Limb (tissue), 2 donors: Measurements from ENCODE around the gene IRX1.

Experiments used
- DNase-seq, 2 donors: peaks; one replicate each; pipeline ENCODE4 v3.0.0-alpha.2; 2016; ENCODE audit errors: extremely low spot score in 2 of 2

The IRX1 gene

DNA sequence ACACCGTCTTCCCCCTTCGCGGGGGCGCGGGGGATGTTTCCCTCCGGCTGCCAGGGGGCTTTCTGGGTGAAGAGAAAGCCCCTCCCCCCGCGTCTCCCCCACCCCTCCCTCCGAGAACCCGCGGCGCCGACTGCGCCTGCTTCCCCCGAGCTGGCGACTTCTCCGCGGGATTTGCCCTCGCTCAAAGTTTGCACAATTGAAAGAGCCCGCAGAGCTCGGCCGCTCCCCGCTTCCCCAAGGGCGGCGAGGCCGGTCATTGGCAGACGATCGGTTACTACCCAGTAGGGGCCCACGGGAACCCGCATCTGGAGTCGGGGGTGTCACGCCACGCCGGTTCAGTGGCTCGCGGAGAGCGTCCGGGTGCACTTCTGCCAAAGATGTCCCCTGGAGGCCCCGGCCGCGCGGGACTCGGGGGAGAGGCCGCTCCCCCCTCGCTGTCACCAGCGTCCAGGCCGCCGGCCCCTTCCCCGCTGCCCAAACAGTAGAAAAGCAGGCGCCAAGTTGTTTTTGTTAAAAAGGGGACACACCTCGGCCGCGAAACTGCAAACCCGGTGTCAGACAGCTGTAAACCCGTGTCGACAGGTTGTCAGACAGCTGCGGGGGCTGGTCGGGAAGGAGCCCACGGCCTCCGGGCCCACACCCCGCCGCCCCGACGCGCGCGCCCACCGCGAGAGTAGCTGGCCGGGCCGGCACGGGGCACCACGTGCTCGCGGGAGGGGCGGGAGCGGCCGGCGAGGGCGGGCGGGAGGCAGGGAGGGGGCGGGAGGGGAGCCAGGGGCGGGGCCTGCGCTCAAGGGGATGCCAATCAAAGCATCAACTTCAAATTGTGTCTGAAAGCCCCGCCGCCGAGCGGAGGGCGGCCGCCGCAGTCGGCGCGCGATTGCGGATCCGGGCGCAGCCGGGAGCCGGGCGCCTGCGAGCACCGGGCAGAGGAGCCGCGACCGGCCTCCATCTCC, at the start of gene IRX1:
Gene IRX1, plus strand, starts transcription at position 827 of the 956 bp plus-strand sequence. CDS start 274 bp downstream, outside the sequence.
- peak in 1 of 2 donors; percentile 82 for DNase-seq

DNA sequence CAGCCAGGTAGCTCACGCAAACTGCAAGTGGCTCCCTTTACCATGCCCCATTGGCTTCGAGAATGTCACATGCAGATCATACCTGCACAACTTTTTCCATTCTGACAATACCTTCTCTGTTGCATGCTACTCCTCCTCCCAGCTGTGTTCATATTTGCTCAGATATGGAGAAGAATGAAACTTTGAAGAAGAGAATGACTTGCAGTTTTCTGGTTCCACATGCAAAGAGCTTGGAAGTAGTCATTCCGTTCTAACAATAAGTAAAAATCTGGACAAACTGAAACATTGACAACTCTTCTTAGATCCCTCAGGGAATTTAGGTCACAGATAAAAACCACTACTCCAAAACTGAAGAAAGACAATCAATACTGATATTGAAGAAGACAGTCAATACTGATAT, 49.6 kb upstream of the IRX1 start:
- no peak for DNase-seq

DNA sequence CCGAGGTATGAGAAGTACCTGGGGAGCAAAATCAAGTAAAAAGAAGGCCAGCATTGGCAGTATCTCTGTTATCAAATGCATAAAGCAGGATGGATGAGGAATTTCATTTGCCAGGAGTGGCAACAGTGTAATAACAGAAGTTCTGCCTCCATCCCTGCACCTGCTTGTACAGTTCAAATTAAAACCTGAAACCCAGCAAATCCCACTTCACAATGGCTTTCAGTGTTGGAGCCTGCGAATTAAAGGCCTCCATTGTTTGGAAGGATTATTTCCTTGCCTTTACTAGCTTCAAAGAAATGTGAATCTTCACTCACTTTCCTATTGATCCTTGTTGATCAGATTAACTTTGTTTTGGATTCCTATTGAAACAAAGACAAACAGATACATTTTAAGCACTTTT, 31.5 kb upstream of the IRX1 start:
- no peak for DNase-seq

DNA sequence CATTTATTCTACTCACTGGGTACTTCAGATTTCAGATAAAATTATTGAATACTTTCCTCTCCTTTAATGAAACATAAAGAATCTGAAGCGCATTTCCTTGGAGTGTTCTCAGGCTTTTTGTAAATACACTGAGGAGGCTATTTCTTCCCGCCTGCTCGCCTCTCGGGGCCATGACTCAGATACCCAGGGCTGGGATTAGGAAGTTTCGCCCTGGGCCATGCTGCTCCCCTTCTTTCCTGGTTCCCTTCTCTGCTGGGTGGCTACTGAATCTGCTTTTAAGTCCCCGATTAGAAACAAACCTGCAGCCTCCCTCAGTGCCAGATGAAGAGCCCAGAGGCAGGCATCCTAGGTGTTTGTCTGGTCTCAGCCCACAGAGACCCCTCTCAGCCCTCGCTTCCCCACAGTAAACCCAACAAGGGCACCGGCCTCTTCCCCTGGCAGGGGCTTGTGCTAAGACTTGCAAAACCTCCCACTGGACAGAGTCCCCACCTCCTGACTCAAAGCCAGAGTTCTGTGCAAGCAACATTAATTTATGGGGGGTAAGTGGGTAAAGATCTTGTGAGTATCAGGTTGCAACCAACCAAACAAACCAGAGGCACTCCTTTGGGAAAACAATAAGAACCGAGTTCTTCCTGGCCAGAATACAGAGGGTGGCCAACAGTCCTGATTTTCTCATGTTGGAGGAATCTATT, 30.7 kb upstream of the IRX1 start:
- DNase-seq, result no peak

DNA sequence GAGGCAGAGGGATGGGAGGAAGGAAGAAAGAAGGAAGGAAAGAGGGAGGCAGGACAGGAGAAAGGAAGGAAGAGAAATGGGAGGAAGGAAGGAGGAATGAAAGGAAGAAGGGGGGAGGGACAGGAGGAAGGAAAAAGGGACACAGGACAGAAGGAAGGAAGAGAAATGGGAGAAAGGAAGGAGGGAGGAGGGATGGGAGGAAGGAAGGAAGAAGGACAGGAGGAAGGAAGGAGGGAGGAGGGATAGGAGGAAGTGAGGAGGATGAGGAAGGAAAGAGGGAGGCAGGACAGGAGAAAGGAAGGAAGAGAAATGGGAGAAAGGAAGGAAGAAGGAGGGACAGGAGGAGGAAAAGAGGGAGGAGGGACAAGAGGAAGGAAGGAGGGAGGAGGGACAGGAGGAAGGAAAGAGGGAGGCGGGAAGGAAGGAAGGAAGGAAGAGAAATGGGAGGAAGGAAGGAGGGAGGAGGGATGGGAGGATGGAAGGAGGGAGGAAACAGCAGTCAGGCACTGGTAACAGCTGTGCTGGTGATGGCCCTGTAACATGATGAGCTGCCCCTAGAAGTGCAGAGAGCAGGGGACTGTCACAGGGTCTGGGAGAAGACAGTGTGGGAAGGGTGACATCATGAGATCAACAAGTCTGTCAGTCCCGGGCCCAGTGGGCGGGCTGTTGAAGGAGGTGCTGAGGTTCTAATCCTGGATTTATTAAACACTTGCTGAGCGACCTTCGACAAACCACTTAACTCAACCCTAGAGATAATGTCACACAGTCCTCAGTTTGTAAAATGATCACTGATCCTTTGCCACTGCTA, 10.7 kb upstream of the IRX1 start:
- no peak for DNase-seq

DNA sequence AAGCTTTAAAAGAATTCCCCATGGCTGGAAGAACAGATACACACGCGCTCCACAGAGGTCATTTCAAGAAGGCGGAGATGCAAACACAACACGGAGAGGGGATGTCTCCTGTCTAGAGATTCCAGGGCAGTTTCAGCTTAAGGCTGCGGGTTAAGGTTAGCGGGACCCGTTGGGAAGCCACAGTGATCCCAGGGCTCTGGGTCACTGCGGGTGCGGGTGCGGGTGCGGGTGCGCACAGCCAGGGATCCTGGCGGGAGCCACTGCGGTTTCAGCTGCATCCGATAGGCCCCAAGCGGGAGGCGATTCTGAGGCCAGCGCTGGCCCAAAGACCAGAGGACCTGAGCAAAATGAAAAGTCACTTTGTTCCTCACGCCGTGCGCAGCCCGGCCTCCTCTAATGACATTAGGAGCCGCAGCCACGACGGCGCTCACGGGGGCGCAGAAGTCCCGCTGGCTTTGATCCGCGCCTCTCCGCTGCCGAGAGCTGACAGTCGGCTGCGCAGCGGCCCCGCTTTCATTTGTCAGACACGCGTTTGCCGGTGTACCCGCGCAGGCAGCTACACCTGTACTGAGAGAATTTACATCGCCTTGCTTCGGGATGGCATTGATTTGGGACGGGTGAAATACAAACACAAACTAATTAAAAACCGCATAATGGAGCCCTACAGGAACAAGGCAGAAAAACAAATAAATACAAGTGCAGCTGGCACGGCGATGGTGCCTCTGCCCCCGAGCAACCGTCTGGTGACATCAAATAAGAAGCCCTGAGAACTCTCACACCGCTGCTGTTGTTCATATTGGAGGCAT, 5.3 kb upstream of the IRX1 start:
- peak in 1 of 2 donors; percentile 56 for DNase-seq

DNA sequence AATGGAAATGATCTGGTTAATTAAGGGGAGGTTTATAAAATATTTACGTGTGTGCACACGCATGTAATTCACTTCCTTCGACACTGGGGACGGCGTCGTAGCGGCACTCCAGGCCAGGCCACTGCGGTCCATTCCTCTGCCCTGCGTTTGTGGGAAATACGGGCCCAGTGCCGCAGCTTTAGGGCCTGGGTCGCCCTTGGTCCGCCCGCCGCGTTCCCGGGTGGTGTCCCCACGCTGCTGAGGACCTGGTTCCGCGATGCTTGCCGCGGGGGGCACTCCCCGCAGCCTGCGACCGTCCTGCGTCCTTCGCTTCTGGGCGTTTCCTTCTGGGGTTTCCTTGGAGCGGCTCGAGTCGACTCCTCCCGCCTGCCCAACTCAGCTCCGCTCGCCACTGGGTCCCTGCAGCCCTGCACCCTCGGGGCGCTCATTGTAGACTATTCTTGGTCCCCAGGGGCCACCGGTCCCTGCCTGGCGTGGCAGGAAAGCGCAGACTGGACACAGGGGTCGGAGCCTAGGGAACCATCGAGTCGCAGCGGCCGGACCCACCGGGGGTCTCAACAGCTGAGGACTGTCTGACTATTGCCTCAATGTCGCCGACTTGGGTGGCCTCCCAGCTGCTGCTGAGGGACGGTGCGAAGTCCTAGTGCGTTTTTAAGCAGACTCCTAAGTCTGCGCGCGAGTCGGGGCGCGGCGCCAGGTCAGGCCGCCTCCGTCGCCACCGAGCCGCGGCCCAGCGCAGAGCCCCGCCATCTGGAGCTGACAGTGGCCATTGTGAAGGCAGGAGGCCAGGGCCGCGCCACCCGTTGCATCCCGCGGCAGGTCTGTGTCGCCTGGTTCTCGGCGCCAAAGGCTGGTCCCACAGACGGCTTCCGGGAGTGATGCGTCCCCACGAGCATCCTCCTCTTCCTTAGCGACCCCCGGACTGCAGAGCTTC, 4.4 kb upstream of the IRX1 start:
- DNase-seq, result peak in 1 of 2 donors; percentile 45

DNA sequence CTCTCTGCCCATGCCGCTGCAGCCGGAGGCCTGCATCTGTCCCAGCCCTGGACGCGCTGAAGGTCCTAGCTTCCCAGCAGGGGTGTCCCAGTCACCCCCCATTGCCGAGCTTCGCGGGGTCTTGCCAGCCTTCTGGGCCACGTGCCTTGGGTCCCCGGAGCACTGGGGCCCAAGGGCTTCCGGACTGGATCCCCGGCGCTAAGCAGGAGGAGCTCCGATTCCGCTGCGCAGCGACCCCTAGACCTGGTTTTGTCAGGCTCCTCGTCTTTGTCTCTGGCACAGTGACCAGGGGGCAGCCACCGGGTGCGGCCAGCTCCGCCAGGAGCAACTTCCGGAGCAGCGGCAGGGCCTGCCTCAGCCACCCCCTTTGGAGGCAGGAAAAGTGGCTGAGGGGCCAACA, 3.3 kb upstream of the IRX1 start:
- peak in 1 of 2 donors; percentile 43 for DNase-seq

DNA sequence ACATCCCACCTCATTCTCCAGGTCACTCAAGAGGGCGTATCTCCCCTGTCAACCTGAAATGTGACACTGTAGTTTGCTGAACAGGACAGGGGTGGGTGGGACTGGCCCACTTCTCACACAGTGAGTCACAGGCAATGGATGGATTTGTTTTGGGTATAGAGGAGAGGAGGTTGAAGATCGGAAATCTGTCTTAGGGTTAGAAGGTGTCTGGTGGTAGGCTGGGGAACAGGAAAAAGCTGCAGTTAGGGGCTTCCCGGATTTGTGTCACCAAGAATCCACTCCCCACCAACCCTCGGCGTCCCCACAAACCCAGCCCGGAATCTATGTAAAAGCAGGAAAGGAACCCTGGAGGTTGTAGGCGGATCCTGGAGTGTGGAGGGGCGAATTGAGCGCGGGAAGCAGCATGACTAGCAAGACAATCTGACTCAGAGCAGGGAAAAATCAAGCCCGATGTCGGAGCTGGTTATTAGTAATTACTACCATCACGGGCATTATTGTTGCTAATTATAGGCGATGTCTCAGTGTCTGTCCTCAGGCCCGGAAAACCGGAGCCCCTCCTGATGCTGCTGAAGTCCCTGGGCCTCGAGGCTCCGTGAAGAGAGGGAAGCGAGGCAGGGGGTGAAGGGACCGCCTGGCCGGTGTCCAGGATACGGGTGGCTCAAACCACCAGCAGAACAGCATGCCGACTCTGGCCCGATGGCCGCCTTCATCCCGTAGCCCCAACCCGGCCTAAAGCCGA, 1.7 kb upstream of the IRX1 start:
- DNase-seq, result no peak

DNA sequence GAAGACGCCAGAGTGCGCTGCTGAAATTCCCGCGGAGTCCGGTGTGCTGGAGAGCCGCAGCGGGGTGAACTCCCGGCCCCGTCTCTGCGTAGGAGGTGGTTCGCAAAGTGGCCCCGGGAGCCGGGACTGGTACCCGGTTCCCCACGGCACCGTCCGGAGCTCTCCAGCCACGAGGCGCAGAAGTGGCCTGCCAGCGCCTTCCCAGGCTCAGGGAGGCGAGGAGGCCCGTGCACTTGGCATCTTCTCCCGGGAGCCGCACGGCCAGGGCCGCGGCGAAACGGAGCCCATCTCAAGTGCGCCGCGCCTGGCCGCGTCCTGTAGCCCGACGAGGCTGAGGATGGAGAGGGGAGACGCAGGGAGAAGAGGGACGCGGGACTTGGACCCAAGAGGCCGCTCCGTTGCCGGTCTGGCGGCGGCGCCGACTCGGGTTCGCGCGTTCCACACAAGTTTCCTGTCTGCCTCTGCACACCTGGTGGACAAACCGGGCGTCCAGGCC, 1.1 kb upstream of the IRX1 start:
- DNase-seq, result peak in 1 of 2 donors; percentile 70

DNA sequence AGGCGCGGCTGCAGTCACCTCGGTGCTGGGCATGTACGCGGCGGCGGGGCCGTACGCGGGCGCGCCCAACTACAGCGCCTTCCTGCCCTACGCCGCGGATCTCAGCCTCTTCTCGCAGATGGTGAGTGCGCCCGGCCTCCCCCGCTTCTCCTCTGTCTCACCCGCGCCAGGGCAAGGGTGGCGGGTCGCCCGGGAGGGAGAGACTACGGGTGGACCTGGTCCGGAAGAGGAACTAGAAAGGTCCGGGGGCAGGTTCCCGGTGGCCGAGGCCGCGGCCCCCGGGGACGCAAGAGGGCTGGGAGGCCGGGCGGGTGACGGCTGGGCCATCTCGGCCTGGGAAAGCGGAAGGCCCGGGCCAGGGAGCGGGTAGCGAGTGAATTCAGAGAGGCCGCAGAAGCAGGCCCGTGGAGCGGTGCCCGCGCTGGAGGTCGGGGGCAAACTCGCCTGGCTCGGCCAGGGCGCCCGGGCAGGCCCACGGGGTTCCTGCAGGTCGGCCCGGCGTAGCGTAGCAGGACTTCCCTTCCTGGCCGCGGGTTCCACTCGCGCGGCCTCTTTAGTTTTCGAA, 711 bp downstream of the IRX1 start:
- DNase-seq, result peak in 1 of 2 donors; percentile 62

DNA sequence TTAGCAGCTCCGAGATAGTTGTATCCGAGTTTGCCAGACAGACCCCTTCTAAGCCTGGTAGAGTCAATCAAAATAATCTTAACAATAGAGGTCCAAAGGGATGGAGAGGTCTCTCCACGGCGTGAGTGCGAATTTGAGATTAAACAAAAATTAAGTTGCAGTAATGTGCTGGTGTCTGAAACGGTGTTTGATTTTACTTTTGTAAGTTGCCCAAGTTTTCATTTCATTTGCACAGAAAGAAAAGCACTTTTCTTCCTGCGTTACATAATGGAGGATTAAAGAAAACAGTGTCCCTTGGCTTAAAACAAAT, 1.2 kb downstream of the IRX1 start:
- DNase-seq, result no peak

DNA sequence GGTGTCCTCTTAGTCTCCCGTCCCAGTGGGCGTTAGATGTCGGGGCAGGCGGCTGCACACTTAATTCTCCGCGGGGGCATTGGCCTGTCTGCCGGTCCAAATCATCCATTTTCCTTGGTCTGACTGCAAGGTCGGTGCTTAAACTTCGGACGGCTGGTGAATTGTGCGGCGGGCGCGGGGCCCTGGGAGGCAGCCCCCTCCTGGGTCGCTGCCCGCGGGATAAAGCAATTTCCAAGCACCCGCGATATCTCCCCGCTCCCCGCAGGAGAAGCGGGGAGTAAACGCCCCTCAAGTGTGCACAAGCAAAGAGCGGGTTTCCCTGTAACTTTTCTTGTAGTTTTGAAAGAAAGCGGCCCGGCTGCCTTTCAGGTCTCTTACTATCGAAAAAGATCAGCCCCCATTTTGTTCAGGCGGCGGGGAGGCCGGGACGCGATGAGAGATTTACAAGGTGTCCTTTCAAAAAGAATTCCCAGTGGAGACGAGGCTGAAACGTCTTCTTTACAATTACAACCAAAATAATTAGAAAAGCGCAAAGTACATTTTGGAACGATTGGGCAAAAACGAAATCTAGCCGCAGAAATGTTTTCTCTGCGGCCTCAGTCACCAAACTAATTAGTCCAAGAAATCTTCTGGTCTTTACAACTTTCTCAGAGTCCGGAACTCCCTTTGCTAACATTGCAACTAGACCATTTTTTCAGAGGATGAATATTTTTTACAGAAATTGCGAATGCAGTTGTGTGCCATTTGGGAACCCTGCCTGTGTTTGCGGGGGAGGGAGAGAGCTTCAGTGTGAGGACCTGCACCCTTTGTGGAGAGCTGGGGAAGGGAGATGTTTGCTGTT, 1.8 kb downstream of the IRX1 start:
- DNase-seq, result peak in 1 of 2 donors; percentile 65

DNA sequence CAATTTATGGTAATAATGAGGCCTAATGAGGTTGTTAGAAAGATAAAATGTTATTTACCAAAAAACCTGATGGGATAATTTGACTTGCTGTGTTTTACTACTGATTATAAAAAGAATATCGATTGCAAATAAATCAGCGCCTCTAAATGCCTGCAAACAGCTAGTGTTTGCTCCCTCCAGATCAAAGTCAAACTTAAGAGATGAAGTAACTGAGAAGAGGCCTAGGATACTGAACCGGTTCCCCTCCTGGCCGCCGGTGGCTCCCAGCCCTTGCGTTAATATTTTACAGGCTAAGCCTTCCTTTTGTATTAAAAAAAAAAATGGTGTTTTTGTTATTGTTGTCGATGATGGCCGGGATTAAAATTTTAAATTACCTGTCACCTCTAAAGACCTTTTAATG, 2.6 kb downstream of the IRX1 start:
- DNase-seq, result no peak

DNA sequence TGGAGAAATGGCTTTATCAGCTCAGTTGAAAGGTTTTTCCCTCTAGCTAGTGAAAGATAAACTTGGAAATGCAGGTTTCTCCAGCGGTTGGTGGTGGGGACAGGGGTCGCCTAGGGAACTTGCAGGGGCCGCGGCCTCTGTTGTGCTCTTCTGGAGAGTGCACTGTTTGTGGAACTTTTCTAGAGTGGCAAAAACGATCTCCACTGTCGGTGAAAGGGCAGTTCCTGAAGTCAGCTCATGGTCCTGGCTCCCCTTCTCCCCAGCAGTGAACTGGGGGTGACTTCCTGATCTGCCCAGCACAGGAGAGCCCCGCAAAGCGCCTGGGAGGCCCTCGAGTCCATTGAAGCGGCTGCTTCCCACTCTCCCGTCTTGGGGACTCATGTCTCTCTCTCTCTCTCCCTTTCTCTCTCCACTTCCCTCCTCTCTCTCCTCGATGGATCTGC, 3.2 kb downstream of the IRX1 start:
- DNase-seq, result peak in 1 of 2 donors; percentile 44

DNA sequence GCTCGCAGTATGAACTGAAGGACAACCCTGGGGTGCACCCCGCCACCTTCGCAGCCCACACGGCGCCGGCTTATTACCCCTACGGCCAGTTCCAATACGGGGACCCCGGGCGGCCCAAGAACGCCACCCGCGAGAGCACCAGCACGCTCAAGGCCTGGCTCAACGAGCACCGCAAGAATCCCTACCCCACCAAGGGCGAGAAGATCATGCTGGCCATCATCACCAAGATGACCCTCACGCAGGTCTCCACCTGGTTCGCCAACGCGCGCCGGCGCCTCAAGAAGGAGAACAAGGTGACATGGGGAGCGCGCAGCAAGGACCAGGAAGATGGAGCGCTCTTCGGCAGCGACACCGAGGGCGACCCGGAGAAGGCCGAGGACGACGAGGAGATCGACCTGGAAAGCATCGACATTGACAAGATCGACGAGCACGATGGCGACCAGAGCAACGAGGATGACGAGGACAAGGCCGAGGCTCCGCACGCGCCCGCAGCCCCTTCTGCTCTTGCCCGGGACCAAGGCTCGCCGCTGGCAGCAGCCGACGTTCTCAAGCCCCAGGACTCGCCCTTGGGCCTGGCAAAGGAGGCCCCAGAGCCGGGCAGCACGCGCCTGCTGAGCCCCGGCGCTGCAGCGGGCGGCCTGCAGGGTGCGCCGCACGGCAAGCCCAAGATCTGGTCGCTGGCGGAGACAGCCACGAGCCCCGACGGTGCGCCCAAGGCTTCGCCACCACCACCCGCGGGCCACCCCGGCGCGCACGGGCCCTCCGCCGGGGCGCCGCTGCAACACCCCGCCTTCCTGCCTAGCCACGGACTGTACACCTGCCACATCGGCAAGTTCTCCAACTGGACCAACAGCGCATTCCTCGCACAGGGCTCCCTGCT, 3.8 kb downstream of the IRX1 start:
- DNase-seq, result peak in 1 of 2 donors; percentile 64
